Prostate gland (tissue), 2 donors: ENCODE data around the gene PPP2R5C. TPM values are rescaled to one million over a fixed set of nuclear protein-coding genes. Genes with fewer than 3 reads are reported as not detected.

Source experiments
- DNase-seq: peaks from one replicate; pipeline ENCODE4 v3.0.0-alpha.2; 2019; ENCODE audit warnings: low spot score
- H3K27ac ChIP-seq, 2 donors: fragments of 200-600 bp; sonication (generic); 2 replicates each; pipeline ENCODE4 v1.5.1; 2017 to 2019
- H3K27me3 ChIP-seq: fragments of 200-600 bp; sonication (generic); replicated peaks from 2 replicates; pipeline ENCODE4 v1.5.1; 2019; ENCODE audit not compliant: insufficient read depth
- H3K36me3 ChIP-seq, 2 donors: fragments of 200-600 bp; sonication (generic); 1 replicate in 1 of 2; 2 replicates in 1 of 2; pipeline versions ENCODE4 v1.5.1 to v1.8.1; 2017 to 2019
- H3K4me1 ChIP-seq: fragments of 200-600 bp; sonication (generic); replicated peaks from 2 replicates; pipeline ENCODE4 v1.5.1; 2019
- H3K4me3 ChIP-seq, 2 donors: fragments of 200-600 bp; sonication (generic); 2 replicates each; pipeline ENCODE4 v1.5.1; 2017 to 2019
- H3K9me3 ChIP-seq: fragments of 200-600 bp; sonication (generic); 2 replicates; pipeline ENCODE4 v1.5.1; 2017
- CTCF ChIP-seq, 4 experiments: fragments of 200-600 bp in 2 of 4; fragments of 450-650 bp in 2 of 4; sonication (generic) in 2 of 4; IDR thresholded peaks; 1 replicate in 3 of 4; 2 replicates in 1 of 4; pipeline ENCODE4 v1.5.1; 2016 to 2019; ENCODE audit warnings: antibody characterized with exemption in 4 of 4, mild to moderate bottlenecking in 2 of 4, moderate library complexity in 2 of 4
- POLR2A ChIP-seq: fragments of 450-650 bp; IDR thresholded peaks from one replicate; pipeline ENCODE4 v1.6.1; 2016; ENCODE audit warnings: antibody characterized with exemption, mild to moderate bottlenecking
- POLR2AphosphoS5 ChIP-seq: sonication (generic); formaldehyde crosslinking; IDR thresholded peaks from one replicate; pipeline ENCODE4 v1.6.1; 2017; ENCODE audit warnings: antibody characterized with exemption
- WGBS: methylation state at CpG from one replicate; pipeline ENCODE4 v1.1.5; 2018; 5-methylcytosine and 5-hydroxymethylcytosine counted together
- intact Hi-C: fragments of 100-400 bp; cut with DNase I; formaldehyde crosslinking; loops from one replicate; pipeline ENCODE4 v1.14.2; 2022
- total RNA-seq, 2 donors: library from RNA; depleted of rRNA; stranded (reverse); fragments of >200 nt; gene quantifications; one replicate each; pipeline ENCODE4 v1.1.0, GENCODE V29; 2016

The PPP2R5C gene
- total RNA-seq, 2 donors from 2014 or later, result 67.8 to 96.2 TPM

- TF ChIP-seq POLR2AphosphoS5, result no peak
- TF ChIP-seq POLR2A, result no peak
- no peak for TF ChIP-seq CTCF (IDR thresholded peaks at IDR 0.05)
- no peak overlapping the region for H3K4me3 ChIP-seq
- no peaks in the 10 kb centered on the region for H3K9me3 ChIP-seq
- DNase-seq, result no peak
- no peaks in the 10 kb centered on the region for H3K36me3 ChIP-seq
- intact Hi-C loops, result no loop called here
- 99% methylated on average over 3 of the region's 3 CpGs for WGBS
- no peak overlapping the region for H3K27ac ChIP-seq
- H3K27me3 ChIP-seq, result no peaks in the 10 kb centered on the region
- no peaks in the 10 kb centered on the region for H3K4me1 ChIP-seq
Observed at GRCh38 chr14:101851183-101851582, 89.7 kb downstream of the PPP2R5C start.

GRCh38 chr14:101851736-101852405 lies 90.4 kb downstream of the PPP2R5C start:
- Histone ChIP-seq H3K27me3 (no peaks in the 10 kb centered on the region), H3K9me3 (no peaks in the 10 kb centered on the region), H3K4me1 (no peaks in the 10 kb centered on the region), H3K36me3 (no peaks in the 10 kb centered on the region), H3K27ac (no peak overlapping the region), H3K4me3 (no peak overlapping the region)
- no peak for TF ChIP-seq CTCF (IDR thresholded peaks at IDR 0.05)
- TF ChIP-seq POLR2AphosphoS5, result no peak
- no peak for TF ChIP-seq POLR2A
- 86% methylated on average over 7 of the region's 7 CpGs for WGBS
- no peak for DNase-seq
- intact Hi-C loops, result no loop called here

GRCh38 chr14:101852785-101853184 lies 91.3 kb downstream of the PPP2R5C start:
- DNase-seq, result no peak
- H3K27ac ChIP-seq, result no peak overlapping the region
- intact Hi-C loops, result no loop called here
- no peak for TF ChIP-seq CTCF (IDR thresholded peaks at IDR 0.05)
- TF ChIP-seq POLR2AphosphoS5, result no peak
- TF ChIP-seq POLR2A, result no peak
- no peaks in the 10 kb centered on the region for H3K9me3 ChIP-seq
- H3K27me3 ChIP-seq, result no peaks in the 10 kb centered on the region
- H3K4me3 ChIP-seq, result no peak overlapping the region
- no peaks in the 10 kb centered on the region for H3K4me1 ChIP-seq
- WGBS, result 94% methylated on average over 5 of the region's 5 CpGs
- H3K36me3 ChIP-seq, result no peaks in the 10 kb centered on the region

- 71% methylated on average over 15 of the region's 15 CpGs for WGBS
- intact Hi-C loops, result no loop called here
- H3K27ac ChIP-seq, result no peak overlapping the region
Observed at GRCh38 chr14:101853455-101854018, 92.0 kb downstream of the PPP2R5C start.

More at GRCh38 chr14:101853455-101854018, 92.0 kb downstream of the PPP2R5C start:
- Histone ChIP-seq H3K4me3 (no peak overlapping the region), H3K27me3 (no peaks in the 10 kb centered on the region), H3K9me3 (no peaks in the 10 kb centered on the region), H3K4me1 (no peaks in the 10 kb centered on the region), H3K36me3 (no peaks in the 10 kb centered on the region)
- TF ChIP-seq POLR2AphosphoS5 (no peak), CTCF (IDR thresholded peaks at IDR 0.05) (no peak), POLR2A (no peak)
- no peak for DNase-seq
